Spleen (tissue), 11 donors: Measurements from ENCODE around the gene GJA10. TPM values are rescaled to one million over a fixed set of nuclear protein-coding genes. Genes with fewer than 3 reads are reported as not detected.
"Not testable (repeated sequence)": the region's sequence is repeated elsewhere in the genome, so short reads cannot be mapped to it uniquely, and the experiment has no call there.

Experiments
- DNase-seq: peaks from one replicate; pipeline ENCODE4 v3.0.0-alpha.2; 2020
- H3K27ac ChIP-seq, 8 donors: fragments of 200-600 bp; sonication (generic) in 7 of 8; 1 replicate in 4 of 8; 2 replicates in 4 of 8; pipeline versions ENCODE4 v1.5.0 to v1.8.0; 2016 to 2021; ENCODE audit warnings: inconsistent platforms in 4 of 8, mild to moderate bottlenecking in 4 of 8, moderate library complexity in 1 of 8
- H3K27me3 ChIP-seq, 7 donors: fragments of 200-600 bp; sonication (generic) in 6 of 7; replicated peaks in 1 of 7; 1 replicate in 4 of 7; 2 replicates in 3 of 7; pipeline versions ENCODE4 v1.5.0 to v1.8.0; 2016 to 2021; ENCODE audit warnings: inconsistent platforms in 3 of 7, mild to moderate bottlenecking in 1 of 7
- H3K36me3 ChIP-seq, 6 donors: fragments of 200-600 bp; sonication (generic) in 5 of 6; 1 replicate in 4 of 6; 2 replicates in 2 of 6; pipeline versions ENCODE4 v1.5.0 to v1.8.0; 2016 to 2021; ENCODE audit warnings: inconsistent platforms in 2 of 6
- H3K4me1 ChIP-seq, 6 donors: fragments of 200-600 bp; sonication (generic) in 5 of 6; 1 replicate in 3 of 6; 2 replicates in 3 of 6; pipeline versions ENCODE4 v1.5.0 to v1.8.0; 2016 to 2021; ENCODE audit warnings: inconsistent platforms in 3 of 6
- H3K4me3 ChIP-seq, 8 donors: fragments of 200-600 bp; sonication (generic) in 7 of 8; 1 replicate in 4 of 8; 2 replicates in 4 of 8; pipeline versions ENCODE4 v1.5.0 to v1.8.0; 2016 to 2021; ENCODE audit warnings: inconsistent platforms in 4 of 8, mild to moderate bottlenecking in 4 of 8, moderate library complexity in 2 of 8
- H3K9me3 ChIP-seq, 8 donors: fragments of 200-600 bp; sonication (generic) in 7 of 8; 1 replicate in 4 of 8; 2 replicates in 4 of 8; pipeline versions ENCODE4 v1.5.0 to v1.8.0; 2016 to 2021; ENCODE audit warnings: inconsistent platforms in 4 of 8
- POLR2A ChIP-seq, 3 donors: fragments of 450-650 bp; IDR thresholded peaks; one replicate each; pipeline ENCODE4 v1.5.1; 2017; ENCODE audit warnings: antibody characterized with exemption in 3 of 3, mild to moderate bottlenecking in 1 of 3
- POLR2AphosphoS5 ChIP-seq, 3 donors: sonication (generic); formaldehyde crosslinking; IDR thresholded peaks; one replicate each; pipeline ENCODE4 v1.5.1; 2017; ENCODE audit warnings: antibody characterized with exemption in 3 of 3
- WGBS, 5 donors: extraction: QIAGEN DNeasy Blood & Tissue Kit in 3 of 5; methylation state at CpG; one replicate each; pipeline versions ENCODE4 v1.1.5 to v1.1.7; 2013 to 2018; 5-methylcytosine and 5-hydroxymethylcytosine counted together
- intact Hi-C: fragments of 100-400 bp; cut with DNase I; formaldehyde crosslinking; loops from one replicate; pipeline ENCODE4 v1.15.0; 2023; ENCODE audit warnings: low total_unique reads
- polyA plus RNA-seq, 3 donors: library from polyadenylated mRNA; stranded (reverse); fragments of 200-250 nt; gene quantifications; one replicate each; pipeline ENCODE4 v1.2.1, GENCODE V29; 2013
- total RNA-seq, 7 donors: library from RNA; depleted of rRNA in 3 of 7; stranded (reverse); fragments of >200 nt in 3 of 7; fragmentation: NEBNext Ultra II Directional in 4 of 7; extraction: Animal tissue kit (Norgen Biotek cat#: 25700) in 4 of 7; gene quantifications; one replicate each; pipeline versions ENCODE4 v1.1.0 to v1.2.1, GENCODE V29; 2016 to 2021
- TF ChIP-seq, protein P1 (sequence below), 11 experiments: fragments of 200-600 bp in 7 of 11; fragments of 450-650 bp in 4 of 11; sonication (generic) in 4 of 11; IDR thresholded peaks in 8 of 11; conservative IDR thresholded peaks in 3 of 11; 1 replicate in 7 of 11; 2 replicates in 4 of 11; pipeline versions ENCODE4 v1.4.0 to v1.8.0; 2016 to 2021; ENCODE audit warnings: antibody characterized with exemption in 11 of 11, inconsistent platforms in 4 of 11, mild to moderate bottlenecking in 1 of 11
- donor health status: healthy with polysubstance abuse.
- donor health status: DM: no; HTN: no; CAD: no; lungs with moderate emphysema.
- donor health status: DM: no; HTN: no; CAD: no.
- donor health status: Bipolar disorder and iron deficiency.
- donor health status: healthy.
- donor health status: DM: no; HTN: no; CAD: no.
- donor health status: DM: yes; HTN: yes; CAD: no.

The GJA10 gene
- total and polyA plus RNA-seq, 10 donors = not detected

DNA sequence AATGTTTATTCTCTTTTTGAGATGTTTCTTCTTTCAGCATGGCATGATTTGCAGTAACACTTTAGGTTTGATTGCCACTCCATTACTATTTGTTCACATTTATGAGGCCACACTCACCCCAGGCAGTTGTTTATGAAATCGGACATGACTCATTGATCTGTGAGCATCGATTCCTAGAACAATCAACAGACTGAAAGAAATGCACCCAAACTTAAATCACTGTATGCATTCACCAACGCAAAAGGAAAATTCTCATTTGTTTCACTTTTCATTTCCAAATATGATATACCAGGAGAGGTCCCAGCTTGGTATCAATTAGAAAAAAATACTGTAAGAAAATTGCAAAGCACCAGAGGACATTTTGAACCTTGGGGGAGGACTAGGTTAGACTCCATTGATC is 5.4 kb upstream of the GJA10 start:
- Histone ChIP-seq H3K36me3 (no peaks in the 10 kb centered on the region), H3K27ac (no peak overlapping the region), H3K4me1 (peaks cover 0 to 7% (median 0%) of the 10 kb centered on the region in 6 donors), H3K4me3 (no peak overlapping the region), H3K27me3 (peaks cover 0 to 68% (median 20%) of the 10 kb centered on the region in 7 donors), H3K9me3 (no peaks in the 10 kb centered on the region)
- intact Hi-C loops = no loop called here
- TF ChIP-seq POLR2A (IDR thresholded peaks at IDR 0.05) = no peak
- 78 to 87% (median 82%) methylated on average over 3 of the region's 3 CpGs for WGBS, 5 donors
- no peak for DNase-seq

DNA sequence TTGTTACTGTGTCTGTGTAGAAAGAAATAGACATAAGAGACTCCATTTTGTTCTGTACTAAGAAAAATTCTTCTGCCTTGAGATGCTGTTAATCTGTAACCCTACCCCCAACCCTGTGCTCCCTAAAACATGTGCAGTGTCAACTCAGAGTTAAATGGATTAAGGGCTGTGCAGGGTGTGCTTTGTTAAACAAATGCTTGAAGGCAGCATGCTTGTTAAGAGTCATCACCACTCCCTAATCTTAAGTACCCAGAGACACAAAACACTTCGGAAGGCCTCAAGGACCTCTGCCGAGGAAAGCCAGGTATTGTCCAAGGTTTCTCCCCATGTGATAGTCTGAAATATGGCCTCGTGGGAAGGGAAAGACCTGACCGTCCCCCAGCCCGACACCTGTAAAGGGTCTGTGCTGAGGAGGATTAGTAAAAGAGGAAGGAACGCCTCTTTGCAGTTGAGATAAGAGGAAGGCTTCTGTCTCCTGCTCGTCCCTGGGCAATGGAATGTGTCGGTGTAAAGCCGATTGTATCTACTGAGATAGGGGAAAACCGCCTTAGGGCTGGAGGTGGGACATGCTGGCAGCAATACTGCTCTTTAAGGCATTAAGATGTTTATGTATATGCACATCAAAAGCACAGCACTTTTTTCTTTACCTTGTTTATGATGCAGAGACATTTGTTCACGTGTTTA is 3.3 kb upstream of the GJA10 start:
- H3K27me3 ChIP-seq = peaks cover 0 to 87% (median 20%) of the 10 kb centered on the region in 7 donors

DNA sequence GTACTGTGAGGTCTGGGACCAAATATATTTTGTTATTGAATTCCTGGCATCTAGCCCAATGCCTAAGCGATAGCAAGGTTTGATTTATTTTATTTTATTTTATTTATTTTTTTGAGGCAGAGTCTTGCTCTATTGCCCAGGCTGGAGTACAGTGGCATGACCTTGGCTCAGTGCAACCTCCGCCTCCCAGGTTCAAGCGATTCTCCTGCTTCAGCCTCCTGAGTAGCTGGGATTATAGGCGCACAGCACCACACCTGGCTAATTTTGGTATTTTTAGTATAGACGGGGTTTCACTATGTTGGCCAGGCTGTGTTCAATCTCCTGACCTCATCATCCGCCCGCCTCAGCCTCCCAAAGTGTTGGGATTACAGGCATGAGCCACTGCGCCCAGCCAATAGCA is 1.7 kb upstream of the GJA10 start:
- H3K4me3 ChIP-seq, H3K36me3 ChIP-seq, H3K27ac ChIP-seq, intact Hi-C loops, H3K9me3 ChIP-seq, H3K4me1 ChIP-seq, DNase-seq: not testable (repeated sequence)
- 76 to 91% (median 84%) methylated on average over 8 of the region's 8 CpGs for WGBS, 5 donors
- peaks cover 0 to 82% (median 18%) of the 10 kb centered on the region in 7 donors for H3K27me3 ChIP-seq

More for the DNA sequence above, 3.3 kb upstream of the GJA10 start:
- H3K4me3 ChIP-seq, H3K4me1 ChIP-seq, H3K27ac ChIP-seq, H3K36me3 ChIP-seq, H3K9me3 ChIP-seq, DNase-seq, intact Hi-C loops: not testable (repeated sequence)
- WGBS, 5 donors = 11 to 18% (median 13%) methylated on average over 9 to 11 of the region's 11 CpGs

DNA sequence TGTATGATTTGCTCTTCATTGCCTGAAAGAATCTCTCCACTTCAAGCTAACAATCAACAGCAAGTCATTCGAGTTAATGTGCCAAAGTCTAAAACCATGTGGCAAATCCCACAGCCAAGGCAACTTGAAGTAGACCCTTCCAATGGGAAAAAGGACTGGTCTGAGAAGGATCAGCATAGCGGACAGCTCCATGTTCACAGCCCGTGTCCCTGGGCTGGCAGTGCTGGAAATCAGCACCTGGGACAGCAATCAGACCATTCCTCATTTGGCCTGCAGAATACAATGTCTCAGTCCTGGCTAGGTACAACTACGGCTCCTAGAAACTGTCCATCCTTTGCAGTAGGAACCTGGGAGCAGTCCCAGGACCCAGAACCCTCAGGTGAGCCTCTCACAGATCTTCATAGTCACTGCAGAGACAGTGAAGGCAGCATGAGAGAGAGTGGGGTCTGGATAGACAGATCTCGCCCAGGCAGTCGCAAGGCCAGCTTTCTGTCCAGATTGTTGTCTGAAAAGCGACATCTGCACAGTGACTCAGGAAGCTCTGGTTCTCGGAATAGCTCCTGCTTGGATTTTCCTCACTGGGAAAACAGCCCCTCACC is 1.1 kb downstream of the GJA10 start:
- H3K27ac ChIP-seq = no peak overlapping the region
- no peak for DNase-seq
- H3K4me1 ChIP-seq = no peaks in the 10 kb centered on the region
- H3K36me3 ChIP-seq = no peaks in the 10 kb centered on the region
- TF ChIP-seq POLR2AphosphoS5 (IDR thresholded peaks at IDR 0.05) (no peak), POLR2A (IDR thresholded peaks at IDR 0.05) (no peak)
- TF ChIP-seq, protein P1, sequence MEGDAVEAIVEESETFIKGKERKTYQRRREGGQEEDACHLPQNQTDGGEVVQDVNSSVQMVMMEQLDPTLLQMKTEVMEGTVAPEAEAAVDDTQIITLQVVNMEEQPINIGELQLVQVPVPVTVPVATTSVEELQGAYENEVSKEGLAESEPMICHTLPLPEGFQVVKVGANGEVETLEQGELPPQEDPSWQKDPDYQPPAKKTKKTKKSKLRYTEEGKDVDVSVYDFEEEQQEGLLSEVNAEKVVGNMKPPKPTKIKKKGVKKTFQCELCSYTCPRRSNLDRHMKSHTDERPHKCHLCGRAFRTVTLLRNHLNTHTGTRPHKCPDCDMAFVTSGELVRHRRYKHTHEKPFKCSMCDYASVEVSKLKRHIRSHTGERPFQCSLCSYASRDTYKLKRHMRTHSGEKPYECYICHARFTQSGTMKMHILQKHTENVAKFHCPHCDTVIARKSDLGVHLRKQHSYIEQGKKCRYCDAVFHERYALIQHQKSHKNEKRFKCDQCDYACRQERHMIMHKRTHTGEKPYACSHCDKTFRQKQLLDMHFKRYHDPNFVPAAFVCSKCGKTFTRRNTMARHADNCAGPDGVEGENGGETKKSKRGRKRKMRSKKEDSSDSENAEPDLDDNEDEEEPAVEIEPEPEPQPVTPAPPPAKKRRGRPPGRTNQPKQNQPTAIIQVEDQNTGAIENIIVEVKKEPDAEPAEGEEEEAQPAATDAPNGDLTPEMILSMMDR (IDR thresholded peaks at IDR 0.05 in 8 of 11, conservative IDR thresholded peaks at IDR 0.05 in 3 of 11) = no peak
- WGBS, 5 donors = 42 to 51% (median 49%) methylated on average over 7 to 8 of the region's 8 CpGs
- H3K9me3 ChIP-seq = no peaks in the 10 kb centered on the region
- intact Hi-C loops = no loop called here
- H3K27me3 ChIP-seq = peaks cover 0 to 54% (median 13%) of the 10 kb centered on the region in 7 donors
- no peak overlapping the region for H3K4me3 ChIP-seq

DNA sequence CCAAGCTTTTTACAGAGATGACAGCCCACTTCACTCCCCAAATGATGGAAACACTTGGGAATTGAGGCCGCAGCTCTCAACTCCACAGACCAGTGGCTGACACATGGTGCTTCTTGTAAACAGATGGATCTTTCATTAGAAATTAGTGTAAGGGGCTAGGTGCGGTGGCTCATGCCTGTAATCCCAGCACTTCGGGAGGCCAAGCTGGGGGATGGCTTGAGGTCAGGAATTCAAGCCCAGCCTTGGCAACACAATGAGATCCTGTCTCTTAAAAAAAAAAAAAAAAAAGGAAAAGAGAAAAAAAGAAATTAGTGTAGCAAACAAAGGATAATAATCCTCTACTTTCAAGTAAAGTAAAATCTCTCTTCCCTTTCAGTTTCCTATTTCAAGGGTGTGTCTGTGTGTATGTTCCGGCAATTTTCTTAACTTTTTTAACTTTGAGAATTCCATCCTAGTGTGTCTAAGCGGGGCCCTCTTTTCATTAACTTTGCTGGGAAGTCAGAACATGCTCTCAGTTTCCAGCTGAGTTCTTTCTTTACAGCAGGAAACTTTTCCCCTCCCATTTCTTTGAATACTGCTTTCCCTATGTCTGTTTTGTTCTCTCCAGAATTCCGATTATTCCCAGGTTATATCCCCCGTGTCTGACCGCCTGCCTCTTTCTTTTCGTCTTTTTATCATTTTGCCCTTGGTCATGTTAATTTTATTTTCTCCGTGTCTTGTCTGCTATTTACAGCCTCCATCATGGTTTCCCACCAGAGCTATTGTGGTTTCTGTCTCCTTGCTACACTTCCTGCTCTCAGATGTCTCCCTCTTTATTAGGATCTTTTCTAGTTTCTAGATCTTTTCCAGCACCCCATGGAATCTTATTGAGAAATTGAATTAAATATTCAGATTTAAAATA is 16.0 kb downstream of the GJA10 start:
- DNase-seq, H3K27ac ChIP-seq, H3K4me3 ChIP-seq, H3K36me3 ChIP-seq, H3K27me3 ChIP-seq, H3K9me3 ChIP-seq, H3K4me1 ChIP-seq, intact Hi-C loops: not testable (repeated sequence)
- 46 to 57% (median 51%) methylated on average over 10 of the region's 10 CpGs for whole genome bisulfite sequencing, 5 donors

DNA sequence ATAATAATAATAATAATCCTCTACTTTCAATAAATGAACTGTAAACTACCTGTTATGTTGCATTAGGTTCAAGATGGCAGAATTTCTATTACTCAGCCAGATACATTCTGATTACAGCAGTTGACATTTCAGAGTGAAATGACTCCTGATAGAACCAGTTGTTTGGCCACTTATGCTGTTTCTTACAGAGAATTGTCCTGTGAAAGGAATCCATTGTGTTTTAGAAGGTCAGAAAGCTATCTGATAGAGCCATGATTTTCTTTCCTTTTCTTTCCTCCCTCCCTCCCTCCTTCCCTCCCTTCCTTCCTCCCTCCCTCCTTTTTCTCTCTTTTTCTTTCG is 16.6 kb downstream of the GJA10 start:
- H3K4me3 ChIP-seq = no peak overlapping the region
- 11 to 23% (median 18%) methylated on average over 1 of the region's 1 CpG for WGBS, 5 donors
- no peaks in the 10 kb centered on the region for H3K4me1 ChIP-seq
- no peaks in the 10 kb centered on the region for H3K27me3 ChIP-seq
- intact Hi-C loops = no loop called here
- TF ChIP-seq POLR2AphosphoS5 (IDR thresholded peaks at IDR 0.05) = no peak
- TF ChIP-seq POLR2A (IDR thresholded peaks at IDR 0.05) = no peak
- TF ChIP-seq, protein P1 (IDR thresholded peaks at IDR 0.05 in 8 of 11, conservative IDR thresholded peaks at IDR 0.05 in 3 of 11) = no peak
- H3K9me3 ChIP-seq = peaks cover 0 to 13% (median 5%) of the 10 kb centered on the region in 8 donors
- H3K27ac ChIP-seq = no peak overlapping the region
- DNase-seq = no peak
- H3K36me3 ChIP-seq = no peaks in the 10 kb centered on the region
